NCI-H82 (cell line): ENCODE results near the gene FGD3.

ENCODE experiments used
- DNase-seq: peaks from one replicate; lab custom pipeline; 2025; lab: John Stamatoyannopoulos, UW

Gene FGD3

DNA sequence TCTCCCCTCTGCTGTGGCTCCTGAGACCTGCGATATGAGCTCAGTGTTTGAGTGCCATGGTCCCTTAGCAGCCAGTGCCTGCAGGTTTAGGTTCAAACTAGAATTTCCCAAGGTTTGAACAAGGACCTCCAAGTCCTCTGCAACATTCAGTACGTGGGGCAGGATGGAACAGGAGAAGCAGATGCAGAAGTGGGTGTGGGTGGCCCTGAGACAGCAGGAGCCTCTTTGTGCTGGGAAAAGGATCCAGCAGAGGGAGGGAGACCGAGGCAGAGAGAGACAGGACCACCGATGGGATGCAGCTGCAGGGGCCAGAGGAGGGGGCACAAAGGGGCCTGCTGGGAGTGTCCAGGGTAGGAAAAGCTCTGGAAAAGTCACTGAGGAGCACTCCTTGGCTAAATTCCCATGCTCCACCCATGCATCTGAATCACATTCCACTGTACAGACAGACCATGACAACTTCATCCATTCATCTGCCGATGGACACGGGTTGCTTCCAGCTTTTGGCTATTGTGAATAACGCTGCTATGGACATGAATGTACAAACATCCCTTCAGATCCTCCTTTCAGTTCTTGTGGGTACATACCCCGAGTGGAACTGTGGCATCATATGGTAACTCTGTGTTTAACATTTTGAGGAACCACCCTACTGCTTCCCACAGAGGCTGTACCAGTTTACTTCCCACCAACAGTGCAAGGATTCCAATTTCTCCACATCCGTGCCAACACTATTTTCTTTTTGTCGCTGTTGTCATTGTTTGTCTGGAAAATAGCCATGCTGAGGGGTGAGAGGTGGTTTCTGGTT, 84.5 kb downstream of the FGD3 start:
- DNase-seq, result no peak

DNA sequence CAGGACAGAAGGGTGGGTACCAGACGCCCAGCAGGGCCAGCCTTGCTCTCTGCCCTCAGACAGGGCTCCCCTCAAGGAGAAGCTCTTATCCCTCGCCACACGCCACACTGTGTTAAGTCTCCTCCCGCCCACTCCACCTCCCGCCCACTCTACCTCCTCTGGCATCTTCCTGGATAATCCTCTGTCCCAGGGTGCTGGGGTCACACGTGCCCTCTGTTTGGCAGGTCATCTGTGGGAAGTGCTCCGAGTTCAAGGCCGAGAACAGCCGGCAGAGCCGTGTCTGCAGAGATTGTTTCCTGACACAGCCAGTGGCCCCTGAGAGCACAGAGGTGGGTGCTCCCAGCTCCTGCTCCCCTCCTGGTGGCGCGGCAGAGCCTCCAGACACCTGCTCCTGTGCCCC, 85.2 kb downstream of the FGD3 start:
- no peak for DNase-seq

DNA sequence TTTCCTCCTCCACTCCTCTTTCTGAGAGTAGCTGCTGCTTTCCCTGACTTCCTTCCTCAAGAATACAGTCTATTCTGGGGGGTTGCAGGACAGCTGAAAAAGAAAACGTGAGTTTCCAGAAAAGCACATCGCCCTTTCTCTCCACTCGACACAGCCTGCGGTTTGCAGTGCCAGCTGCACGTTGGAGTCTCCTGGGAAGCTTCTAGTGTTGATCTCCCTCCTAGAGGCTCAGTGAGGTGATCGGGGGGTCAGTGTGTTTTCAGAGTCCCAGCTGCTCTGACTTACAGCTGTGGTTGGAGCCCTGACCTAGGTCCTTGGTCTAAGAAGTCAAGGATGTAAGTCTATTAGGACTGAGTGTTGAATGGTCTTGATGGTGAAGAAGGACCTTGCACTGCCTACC, 86.2 kb downstream of the FGD3 start:
- peak; percentile 23 for DNase-seq

DNA sequence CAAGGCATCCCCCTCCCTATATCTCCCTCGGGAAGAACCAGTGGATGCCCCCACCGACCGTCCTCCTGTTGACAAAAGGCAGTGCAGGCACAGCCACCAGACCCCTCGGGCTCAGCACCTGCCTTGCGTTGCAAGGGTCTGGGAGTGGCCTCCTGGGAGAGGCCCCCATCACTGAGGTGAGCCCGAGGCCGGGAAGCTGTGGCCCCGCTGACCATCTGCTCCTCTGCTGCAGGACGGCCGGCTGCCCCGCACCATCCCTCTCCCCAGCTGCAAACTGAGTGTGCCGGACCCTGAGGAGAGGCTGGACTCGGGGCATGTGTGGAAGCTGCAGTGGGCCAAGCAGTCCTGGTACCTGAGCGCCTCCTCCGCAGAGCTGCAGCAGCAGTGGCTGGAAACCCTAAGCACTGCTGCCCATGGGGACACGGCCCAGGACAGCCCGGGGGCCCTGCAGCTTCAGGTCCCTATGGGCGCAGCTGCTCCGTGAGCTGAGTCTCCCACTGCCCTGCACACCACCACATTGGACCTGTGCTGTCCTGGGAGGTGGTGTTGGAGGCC, 87.9 kb downstream of the FGD3 start:
- no peak for DNase-seq

DNA sequence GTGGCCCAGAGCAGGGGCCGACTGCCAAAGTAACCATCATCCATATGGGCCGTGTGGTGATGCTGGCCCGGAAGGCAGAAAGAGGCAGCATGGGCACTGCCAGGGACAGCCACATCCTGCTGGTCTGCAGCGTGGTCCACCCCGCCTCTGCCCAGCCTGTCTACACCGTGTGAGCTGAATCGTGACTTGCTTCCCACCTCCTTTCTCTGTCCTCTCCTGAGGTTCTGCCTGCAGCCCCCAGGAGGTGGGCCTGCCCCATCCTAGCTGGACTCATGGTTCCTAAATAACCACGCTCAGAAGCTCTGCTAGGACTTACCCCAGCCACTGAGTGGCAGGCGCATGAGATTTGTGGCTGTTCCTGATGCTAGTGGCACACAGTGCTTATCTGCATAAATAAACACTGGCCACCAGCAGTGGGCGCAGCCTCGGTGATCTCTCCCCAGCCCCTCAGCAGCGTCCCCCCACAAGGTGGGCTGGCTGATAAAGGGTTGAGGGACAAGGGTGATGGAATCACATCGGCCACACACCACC, 88.6 kb downstream of the FGD3 start:
- peak; percentile 4 for DNase-seq

DNA sequence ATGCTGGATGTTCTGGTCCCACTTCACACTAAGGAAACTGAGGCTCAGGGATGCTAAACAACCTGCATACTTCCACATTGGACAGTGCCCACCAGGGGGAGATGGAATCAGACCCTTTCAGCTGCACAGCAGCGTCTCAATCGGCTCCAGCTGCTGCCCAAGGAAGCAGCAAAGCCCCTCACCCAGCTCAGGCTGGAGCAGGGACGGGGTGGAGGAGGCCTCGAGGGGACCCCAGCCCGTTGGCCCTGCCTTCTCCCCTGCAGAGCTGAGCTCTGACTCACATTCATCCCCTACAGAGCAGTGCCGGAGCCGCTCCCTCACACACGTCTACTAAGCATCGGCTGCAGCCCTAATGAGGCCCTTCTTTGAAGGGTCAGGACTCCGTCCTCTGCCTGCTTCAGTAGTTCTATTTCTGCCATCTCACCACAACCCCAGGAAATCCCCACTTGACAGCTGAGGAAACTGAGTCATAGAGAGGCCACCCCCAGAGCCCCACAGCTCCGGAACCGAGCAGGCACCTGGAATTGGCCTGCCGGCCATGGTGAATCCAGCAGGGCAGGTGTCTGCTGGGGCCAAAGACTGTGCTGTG, 89.7 kb downstream of the FGD3 start:
- no peak for DNase-seq

DNA sequence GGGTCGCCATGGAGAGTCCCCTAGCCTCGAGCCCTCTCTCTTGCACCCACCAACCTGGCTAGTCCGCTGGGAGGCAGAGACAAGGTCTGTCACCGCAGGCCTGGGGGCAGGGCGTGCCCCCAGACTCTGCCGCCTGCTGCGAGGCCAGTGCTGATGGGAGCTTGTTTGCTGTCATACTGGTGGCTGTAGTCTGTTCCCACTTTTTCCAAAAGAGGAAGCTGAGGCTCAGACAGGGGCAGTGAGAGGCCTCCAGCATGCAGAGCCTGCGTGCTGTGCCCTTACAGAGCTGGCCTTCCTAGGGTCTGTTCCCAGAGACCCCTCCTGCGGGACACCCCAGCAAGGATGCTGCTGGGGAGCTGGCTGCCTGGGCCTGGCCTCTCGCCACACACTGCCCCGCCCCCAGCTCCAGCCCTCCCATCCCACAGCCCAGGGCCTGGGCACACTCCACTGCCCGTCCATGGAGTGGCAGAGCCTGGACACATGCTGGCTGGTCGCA, 90.2 kb downstream of the FGD3 start:
- no peak for DNase-seq

DNA sequence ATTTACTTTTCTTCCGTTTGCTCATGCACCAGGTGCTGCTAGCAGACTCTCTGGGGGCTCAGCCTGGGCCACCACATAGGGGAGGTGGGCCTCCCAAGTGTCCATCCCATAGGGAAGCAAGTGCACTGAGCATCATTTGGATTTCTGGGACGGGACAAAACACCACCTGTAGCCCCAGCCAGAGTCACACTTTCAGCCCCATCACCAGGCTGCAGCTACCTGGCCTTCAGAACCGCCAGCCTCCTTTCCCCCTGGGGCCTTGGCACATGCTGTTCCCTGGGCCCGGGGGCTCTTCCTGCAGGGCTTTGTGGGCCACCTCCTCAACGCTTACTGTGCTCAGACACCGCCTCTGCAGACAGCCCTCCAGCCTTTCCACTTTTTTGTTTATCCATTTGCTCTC, 91.6 kb downstream of the FGD3 start:
- DNase-seq, result no peak

DNA sequence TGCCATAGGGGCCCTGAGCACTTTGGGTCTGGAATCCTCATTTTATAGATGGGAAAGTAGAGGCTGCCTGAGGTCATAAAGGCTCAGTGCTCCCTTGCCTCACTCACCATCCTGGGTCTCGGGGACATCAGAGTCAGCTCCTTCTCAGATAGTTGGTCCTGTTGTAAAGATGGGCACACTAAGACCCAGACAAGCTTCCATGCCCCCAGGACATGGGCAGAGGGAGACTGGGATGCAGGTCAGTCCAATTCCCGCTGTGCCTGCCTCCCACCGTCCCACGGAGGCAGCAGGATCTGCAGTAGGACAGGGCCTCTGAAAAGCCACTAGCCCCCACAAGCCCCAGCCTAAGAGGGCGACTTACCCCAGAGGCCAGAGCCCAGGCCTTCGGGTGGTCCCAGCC, 92.1 kb downstream of the FGD3 start:
- DNase-seq, result no peak

DNA sequence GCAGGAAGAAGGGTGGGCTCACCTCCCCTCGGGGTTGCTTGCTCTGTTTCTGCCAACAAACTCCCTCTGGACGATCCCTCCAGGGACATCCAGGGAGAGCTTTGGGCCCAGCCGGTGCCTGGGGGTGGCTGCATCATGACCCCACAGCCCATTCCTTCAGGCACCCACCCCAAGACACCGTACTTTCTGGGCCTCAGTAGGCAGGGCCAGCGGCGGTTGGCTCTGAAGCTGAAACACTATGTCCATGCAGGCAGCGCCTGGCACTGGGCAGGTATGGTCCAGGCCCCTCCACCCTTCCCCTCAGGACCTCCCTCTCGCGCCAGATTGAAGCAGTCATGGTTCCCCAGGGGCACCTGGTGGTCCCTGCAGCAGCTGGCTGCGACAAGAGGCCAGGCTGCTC, 92.7 kb downstream of the FGD3 start:
- DNase-seq, result no peak

DNA sequence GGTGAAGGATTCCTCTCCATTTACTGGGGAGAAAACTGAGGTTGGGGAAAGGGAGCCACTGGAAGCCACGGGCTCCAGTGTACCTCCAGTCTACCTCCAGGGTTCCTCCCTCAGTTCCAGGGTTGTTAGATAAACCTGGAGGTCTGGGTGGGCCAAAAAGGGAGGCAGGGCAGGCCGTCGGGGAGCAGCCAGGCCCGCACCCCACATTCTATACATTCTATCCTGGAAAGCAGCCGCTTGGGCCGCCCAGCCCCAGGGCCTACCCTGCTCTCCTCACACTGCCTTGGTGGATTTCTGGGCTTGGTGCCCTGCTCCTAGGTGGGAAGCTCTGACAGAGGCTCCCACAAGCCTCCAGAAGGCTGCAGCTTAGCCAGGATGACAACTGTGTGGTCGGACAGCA, 93.1 kb downstream of the FGD3 start:
- no peak for DNase-seq

DNA sequence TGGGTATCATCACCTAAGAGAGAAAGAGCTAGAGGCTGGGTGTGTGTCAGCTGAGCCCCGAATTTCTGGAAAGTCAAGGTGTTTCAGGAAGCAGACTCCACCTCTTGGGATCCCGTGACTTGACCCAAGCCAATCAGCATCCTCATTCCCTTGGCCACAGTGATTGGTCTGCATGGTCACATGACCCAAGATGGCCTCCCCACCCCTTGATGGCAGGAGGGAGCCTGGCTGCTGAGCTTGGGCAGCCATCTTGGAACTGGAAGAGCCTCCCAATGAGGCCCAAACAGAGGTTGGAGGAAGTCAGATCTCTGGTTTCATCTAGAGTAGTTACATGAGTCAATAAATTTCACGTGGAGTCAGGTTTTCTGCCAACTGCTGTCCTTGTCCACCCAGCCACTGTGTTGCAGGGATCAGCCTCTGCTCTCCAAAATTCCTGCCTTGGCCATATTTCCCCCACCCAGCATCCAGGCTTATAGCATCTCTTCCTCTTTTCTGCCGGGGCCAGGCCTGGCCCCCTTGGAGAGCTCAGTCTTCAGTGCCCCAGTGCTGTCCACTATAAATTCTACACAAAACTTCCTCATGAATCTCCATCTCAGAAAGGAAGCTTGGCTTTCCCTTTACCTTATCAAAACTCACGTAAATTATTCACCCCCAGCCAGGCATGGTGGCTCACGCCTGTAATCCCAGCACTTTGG, 93.9 kb downstream of the FGD3 start:
- peak; percentile 12 for DNase-seq

DNA sequence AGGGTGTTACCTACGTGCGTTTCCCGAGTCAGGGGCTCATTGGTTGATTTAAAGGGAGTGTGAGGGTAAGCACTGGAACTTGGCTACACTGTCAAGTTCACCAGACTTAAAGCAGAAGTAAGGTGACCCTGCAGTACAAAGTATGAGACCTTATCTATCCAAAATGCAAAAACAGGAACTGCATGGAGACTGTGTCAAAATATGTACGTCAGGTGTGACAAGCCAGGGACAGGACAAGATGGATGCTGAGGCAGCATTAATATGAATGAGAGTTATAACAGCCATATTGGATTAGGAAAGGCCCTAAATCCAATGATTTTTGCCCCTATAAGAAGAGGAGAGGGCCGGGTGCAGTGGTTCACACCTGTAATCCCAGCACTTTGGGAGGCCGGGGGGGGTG, 95.8 kb downstream of the FGD3 start:
- no peak for DNase-seq

DNA sequence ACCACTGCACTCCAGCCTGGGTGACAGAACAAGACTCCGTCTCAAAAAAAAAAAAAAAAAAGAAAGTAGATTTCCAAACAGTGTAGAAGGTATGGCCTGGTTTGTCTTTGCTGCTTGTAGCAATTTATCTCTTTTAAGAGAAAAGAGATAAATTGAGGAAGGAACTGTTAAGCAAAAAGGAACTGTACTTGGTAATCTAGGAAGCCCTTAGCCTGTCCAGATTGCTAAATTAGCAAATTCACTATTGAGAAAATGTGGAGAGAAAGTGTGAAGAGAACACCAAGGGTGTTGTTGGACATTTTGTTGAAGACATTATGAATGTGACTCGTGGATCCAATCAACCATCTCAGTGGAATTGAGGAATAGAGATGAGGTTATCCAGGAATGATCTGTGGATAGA, 98.2 kb downstream of the FGD3 start:
- DNase-seq, result no peak

DNA sequence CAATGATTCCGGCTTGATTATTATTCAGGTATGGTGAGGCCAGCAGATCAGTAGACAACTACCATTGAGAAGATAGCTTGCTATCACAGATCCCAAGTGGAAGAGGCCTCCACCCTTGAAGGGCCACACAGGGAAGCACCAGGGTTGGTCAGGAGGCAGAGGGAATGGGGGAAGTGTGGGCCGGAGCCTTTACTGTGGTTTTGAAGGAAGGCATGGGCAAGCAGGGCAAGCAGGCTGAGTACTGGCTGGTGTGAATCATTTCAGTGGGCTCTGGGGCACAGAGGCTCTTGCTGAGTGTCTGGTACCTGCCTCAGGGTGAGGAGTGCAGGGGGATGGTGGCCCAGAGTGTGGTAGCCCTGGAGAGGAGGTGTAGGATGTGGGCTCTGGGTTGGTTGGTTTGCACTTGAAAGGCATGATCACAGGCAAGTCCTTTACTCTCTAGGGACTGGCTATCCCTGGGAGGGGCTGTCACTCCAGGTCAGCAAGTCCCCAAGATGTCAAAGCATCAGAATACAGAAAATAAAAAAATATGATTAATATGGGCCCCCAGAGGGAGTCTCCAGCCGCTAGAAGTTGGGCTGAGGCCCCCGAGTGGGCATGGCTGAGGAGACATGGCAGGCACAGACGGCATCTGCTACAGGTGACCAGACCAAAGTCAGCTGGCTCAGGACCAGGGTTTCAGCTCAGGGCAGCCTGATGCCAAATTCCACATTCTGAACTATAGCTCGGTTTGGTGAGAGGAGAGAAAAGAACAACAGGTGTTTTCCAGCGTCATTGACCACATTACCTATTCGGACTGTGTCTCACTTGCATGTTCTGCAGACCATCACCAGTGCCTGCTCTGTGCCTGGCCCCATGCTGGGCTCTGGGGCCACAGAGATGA, 101.5 kb downstream of the FGD3 start:
- DNase-seq, result no peak

DNA sequence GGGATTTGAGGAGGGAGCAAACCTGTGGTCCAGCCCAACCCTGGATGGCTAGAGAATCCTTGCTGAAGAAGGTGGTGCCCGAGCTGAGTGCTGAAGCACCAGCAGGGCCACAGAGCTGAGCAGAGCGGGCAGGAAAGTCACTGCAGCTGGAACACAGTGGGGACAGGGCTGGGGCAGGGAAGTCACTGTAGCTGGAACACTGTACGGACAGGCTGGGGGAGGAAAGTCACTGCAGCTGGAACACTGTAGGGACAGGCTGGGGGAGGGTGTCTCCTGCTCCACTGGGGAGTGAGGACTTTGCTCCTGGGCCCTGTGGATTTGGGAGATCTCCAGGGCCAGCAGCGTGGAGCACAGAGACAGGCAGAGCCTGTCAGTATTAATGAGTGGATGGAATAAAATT, 102.2 kb downstream of the FGD3 start:
- no peak for DNase-seq

DNA sequence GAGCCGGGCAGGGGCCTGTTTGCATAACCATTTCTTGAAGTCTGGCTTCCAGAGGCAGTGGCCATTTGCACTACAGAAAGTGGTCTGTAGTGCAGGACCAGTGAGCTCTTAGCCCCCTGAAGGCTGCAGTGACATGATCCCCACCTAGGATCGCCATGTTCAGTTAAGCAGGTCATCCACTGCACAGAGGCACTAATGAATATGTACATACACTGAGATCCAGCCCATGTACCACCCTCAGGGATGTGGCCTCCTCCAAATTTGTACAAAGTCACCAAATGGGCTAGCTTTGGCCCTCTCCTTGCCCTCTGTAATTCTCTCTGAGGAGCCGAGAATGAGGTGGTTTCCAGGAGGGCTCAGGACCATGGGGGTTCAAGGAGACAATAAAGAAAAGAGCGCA, 102.9 kb downstream of the FGD3 start:
- DNase-seq, result no peak

DNA sequence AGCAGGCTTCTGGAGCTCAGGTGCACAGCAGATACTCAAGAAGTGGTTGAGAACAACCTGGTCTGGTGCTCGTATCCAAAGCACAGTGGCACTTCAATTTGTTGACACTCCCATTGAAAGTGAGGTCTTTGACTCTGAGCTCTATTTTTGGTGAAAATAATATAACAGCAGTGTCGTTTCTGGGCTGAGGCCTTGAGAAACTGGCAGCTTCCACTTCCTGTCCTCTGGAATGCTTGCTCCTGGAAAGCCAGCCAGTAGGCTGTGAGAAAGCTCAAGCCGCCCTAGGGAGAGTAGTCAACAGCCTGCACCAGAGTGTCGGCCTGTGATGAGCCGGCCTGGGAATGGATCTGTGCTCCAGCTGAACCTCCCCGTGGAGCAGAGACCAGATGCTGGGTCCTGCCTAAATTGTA, 104.4 kb downstream of the FGD3 start:
- DNase-seq, result no peak

DNA sequence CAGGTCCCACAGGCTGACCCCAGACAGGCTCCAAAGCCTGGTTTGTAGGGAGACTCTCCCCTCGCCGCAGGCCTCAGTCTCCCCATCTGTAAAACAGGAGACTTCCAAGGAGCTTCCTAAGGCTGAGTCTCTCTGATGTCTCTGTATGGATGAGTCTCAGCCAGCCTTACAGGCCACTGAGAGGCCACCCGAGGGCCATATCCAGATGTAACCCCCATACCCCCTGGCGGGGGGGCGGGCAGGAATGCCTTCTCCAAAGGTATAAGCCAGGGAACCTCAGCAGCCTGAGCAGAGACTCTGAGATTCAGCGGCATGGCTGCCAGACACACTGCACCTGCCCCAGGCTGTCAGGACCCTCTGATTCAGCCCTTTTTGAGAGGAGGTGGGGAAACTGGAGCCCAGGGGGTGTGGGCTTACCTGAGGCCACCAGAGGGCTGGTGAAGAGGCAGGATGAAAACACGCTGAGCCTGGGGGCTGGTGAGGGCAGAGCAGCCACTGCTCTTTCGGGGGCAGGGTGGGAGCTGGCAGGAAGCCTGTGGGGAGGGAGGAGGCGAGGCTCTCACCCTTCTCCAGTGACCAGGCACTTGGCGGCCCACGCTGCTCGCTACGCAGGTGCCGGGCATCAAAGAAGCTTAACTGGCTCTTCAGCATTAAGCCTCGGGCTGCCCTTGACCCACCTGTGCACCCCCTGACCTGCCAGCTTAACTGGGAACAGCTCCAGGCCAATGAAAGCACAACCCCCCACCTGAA, 105.6 kb downstream of the FGD3 start:
- DNase-seq, result peak; percentile 25

DNA sequence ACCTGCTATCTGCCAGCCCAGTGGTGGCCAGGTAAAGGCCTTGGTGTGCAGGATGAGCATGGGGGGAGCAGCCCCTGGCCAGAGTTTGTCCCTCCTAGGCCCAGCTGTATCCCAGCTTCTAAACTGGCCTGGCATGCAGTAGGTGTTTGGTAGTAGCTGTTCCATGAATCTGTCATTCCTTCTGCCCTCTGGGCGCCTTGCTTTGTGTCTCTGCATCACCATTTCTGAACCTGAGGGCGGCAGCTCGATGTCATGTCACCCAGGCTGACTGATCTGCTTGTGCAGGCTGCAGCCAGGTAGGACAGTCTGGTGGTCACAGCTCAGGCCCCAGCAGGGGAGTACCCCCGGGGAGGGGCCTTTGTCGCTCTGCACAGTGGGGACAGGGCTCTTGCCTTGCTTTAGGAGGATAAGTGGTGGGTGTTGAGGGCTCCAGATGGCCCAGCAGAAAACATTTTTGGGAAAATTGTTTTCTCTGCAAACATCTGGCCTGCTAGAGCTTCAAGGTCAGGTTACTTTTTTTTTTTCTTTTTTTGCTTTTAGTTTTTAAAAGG, 106.5 kb downstream of the FGD3 start:
- no peak for DNase-seq
